H1 (cell line): ENCODE results near the gene ZNF560.

Source experiments
- CTCF ChIP-seq, 3 experiments: IDR thresholded peaks; 1 replicate in 2 of 3; 2 replicates in 1 of 3; pipeline versions ENCODE4 v1.5.1 to v1.6.1; 2011; ENCODE audit warnings: low read length in 3 of 3, mild to moderate bottlenecking in 3 of 3, inconsistent platforms in 2 of 3, low read depth in 1 of 3, moderate library complexity in 1 of 3; ENCODE audit not compliant: insufficient read depth in 1 of 3; ENCODE audit errors: control extremely low read depth in 1 of 3
- E2F6 ChIP-seq: IDR thresholded peaks from 2 replicates; pipeline ENCODE4 v1.6.1; 2012; ENCODE audit warnings: inconsistent platforms
- EP300 ChIP-seq, 2 experiments: IDR thresholded peaks; 1 replicate in 1 of 2; 2 replicates in 1 of 2; pipeline ENCODE4 v1.6.1; 2011 to 2012; ENCODE audit warnings: low read depth in 2 of 2, low read length in 2 of 2, mild to moderate bottlenecking in 2 of 2, borderline replicate concordance in 1 of 2, inconsistent platforms in 1 of 2, moderate library complexity in 1 of 2
- EZH2 ChIP-seq: fragments of 200-600 bp; sonication (generic); IDR thresholded peaks from 2 replicates; pipeline ENCODE4 v1.7.1; 2012; ENCODE audit warnings: low read depth, mild to moderate bottlenecking, moderate library complexity, low read length, inconsistent platforms; ENCODE audit not compliant: severe bottlenecking
- JUN ChIP-seq: IDR thresholded peaks from 2 replicates; pipeline ENCODE4 v1.6.1; 2011; ENCODE audit warnings: low read depth, mild to moderate bottlenecking, improper control_type of control experiment, low read length
- PHF8 ChIP-seq: fragments of 200-600 bp; sonication (generic); conservative IDR thresholded peaks from 2 replicates; pipeline ENCODE4 v1.7.1; 2012; ENCODE audit warnings: low read depth, mild to moderate bottlenecking, inconsistent platforms, low read length, moderate library complexity
- POLR2A ChIP-seq, 2 experiments: IDR thresholded peaks; 1 replicate in 1 of 2; 2 replicates in 1 of 2; pipeline ENCODE4 v1.6.1; 2011; ENCODE audit warnings: low read depth in 2 of 2, low read length in 2 of 2, mild to moderate bottlenecking in 2 of 2; ENCODE audit errors: control extremely low read depth in 1 of 2
- TF ChIP-seq, protein P1 (sequence below): IDR thresholded peaks from 2 replicates; pipeline ENCODE4 v1.6.1; 2012; ENCODE audit warnings: inconsistent platforms

DNA sequence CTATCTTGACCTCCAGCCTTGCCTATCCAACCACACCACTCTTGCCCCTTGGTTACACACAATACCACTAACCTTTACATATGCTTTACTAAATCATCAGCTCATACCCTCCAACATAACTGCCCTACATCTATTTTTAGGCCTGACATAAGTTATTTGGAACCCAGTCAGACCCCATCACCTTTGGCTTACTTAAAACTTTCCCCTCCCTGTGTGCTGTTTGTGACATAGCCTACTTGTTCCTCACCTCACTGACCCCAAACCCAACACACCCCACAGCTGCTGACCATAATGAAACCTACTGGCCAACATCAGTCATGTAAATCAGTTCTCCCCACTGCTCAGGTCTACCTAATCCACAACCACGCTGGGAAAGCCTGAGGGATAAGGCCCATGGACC, 68.0 kb downstream of the ZNF560 start:
- TF ChIP-seq E2F6 (no peak), JUN (no peak), CTCF (IDR thresholded peaks at IDR 0.05; ENCODE audit: control extremely low read depth in 1 of 3, insufficient read depth in 1 of 3, low read depth in 1 of 3, low read length in 3 of 3) (no peak), EP300 (IDR thresholded peaks at IDR 0.05; ENCODE audit: borderline replicate concordance in 1 of 2, low read depth in 2 of 2, low read length in 2 of 2) (no peak), PHF8 (no peak), POLR2A (IDR thresholded peaks at IDR 0.05; ENCODE audit: control extremely low read depth in 1 of 2, low read depth in 2 of 2, low read length in 2 of 2) (no peak), EZH2 (no peak)
- TF ChIP-seq, protein P1, sequence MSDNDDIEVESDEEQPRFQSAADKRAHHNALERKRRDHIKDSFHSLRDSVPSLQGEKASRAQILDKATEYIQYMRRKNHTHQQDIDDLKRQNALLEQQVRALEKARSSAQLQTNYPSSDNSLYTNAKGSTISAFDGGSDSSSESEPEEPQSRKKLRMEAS, result no peak
